Mesendoderm (in vitro differentiated cells): ENCODE measurements around the gene OR14A2.
A peak's percentile ranks its signal among the peaks of the same experiment; 100 is the strongest.
"Not testable (repeated sequence)": the region's sequence is repeated elsewhere in the genome, so short reads cannot be mapped to it uniquely, and the experiment has no call there.

Source experiments
- DNase-seq: peaks from one replicate; pipeline ENCODE4 v3.0.0; 2013
- H2AK5ac ChIP-seq: 2 replicates; pipeline ENCODE4 v1.6.1; 2013; ENCODE audit warnings: low read length, inconsistent platforms
- H2BK120ac ChIP-seq: 2 replicates; pipeline ENCODE4 v1.6.1; 2013; ENCODE audit warnings: low read depth, mild to moderate bottlenecking, low read length, moderate library complexity, mixed read lengths
- H2BK15ac ChIP-seq: replicated peaks from 2 replicates; pipeline ENCODE4 v1.6.1; 2013; ENCODE audit warnings: low read depth, mild to moderate bottlenecking, moderate library complexity
- H2BK5ac ChIP-seq: 2 replicates; pipeline ENCODE4 v1.6.1; 2013; ENCODE audit warnings: low read length, inconsistent platforms
- H3K18ac ChIP-seq: 2 replicates; pipeline ENCODE4 v1.6.1; 2013; ENCODE audit warnings: mild to moderate bottlenecking, low read length, mixed read lengths
- H3K23ac ChIP-seq: one replicate; pipeline ENCODE4 v1.6.1; 2013; ENCODE audit warnings: low read length
- H3K27ac ChIP-seq: 2 replicates; pipeline ENCODE4 v1.5.1; 2013; ENCODE audit warnings: low read depth, mild to moderate bottlenecking, inconsistent platforms, low read length, moderate library complexity
- H3K27me3 ChIP-seq: 2 replicates; pipeline ENCODE4 v1.6.1; 2013; ENCODE audit warnings: low read length, control low read depth, mild to moderate bottlenecking, inconsistent platforms; ENCODE audit not compliant: insufficient read depth, poor library complexity
- H3K36me3 ChIP-seq: 2 replicates; pipeline ENCODE4 v1.6.1; 2013; ENCODE audit warnings: low read length, inconsistent platforms; ENCODE audit not compliant: control insufficient read depth, insufficient read depth
- H3K4ac ChIP-seq: one replicate; pipeline ENCODE4 v1.6.1; 2013; ENCODE audit warnings: low read depth, mild to moderate bottlenecking, low read length, moderate library complexity
- H3K4me1 ChIP-seq: 2 replicates; pipeline ENCODE4 v1.6.1; 2013; ENCODE audit warnings: low read depth, low read length, inconsistent platforms; ENCODE audit not compliant: control insufficient read depth
- H3K4me2 ChIP-seq: 2 replicates; pipeline ENCODE4 v1.6.1; 2013; ENCODE audit warnings: low read length
- H3K4me3 ChIP-seq: 2 replicates; pipeline ENCODE4 v1.5.1; 2013; ENCODE audit warnings: mild to moderate bottlenecking, low read length
- H3K56ac ChIP-seq: one replicate; pipeline ENCODE4 v1.6.1; 2013; ENCODE audit warnings: low read length
- H3K79me1 ChIP-seq: 2 replicates; pipeline ENCODE4 v1.6.1; 2013; ENCODE audit warnings: low read length, inconsistent platforms
- H3K79me2 ChIP-seq: 2 replicates; pipeline ENCODE4 v1.6.1; 2013; ENCODE audit warnings: mild to moderate bottlenecking, low read length; ENCODE audit not compliant: control insufficient read depth, insufficient read depth
- H3K9ac ChIP-seq: 2 replicates; pipeline ENCODE4 v1.6.1; 2013; ENCODE audit warnings: low read length, inconsistent platforms
- H4K5ac ChIP-seq: one replicate; pipeline ENCODE4 v1.6.1; 2013; ENCODE audit warnings: low read length
- H4K8ac ChIP-seq: one replicate; pipeline ENCODE4 v1.6.1; 2013; ENCODE audit warnings: low read depth, mild to moderate bottlenecking, control low read depth, low read length, moderate library complexity
- WGBS: extraction: QIAGEN DNeasy Blood & Tissue Kit; methylation state at CpG from one replicate; pipeline ENCODE4 v1.1.7; 2013; ENCODE audit warnings: low lambda C conversion rate, missing lambda C conversion rate; ENCODE audit not compliant: insufficient coverage; ENCODE audit errors: extremely low coverage; 5-methylcytosine and 5-hydroxymethylcytosine counted together

OR14A2 gene

GRCh38 chr1:247721222-247721621, 26.7 kb downstream of the OR14A2 start:
- Histone ChIP-seq H3K4me1 (no peaks in the 10 kb centered on the region), H3K56ac (no peak overlapping the region), H3K36me3 (no peaks in the 10 kb centered on the region), H3K4me2 (no peak overlapping the region), H4K8ac (no peak overlapping the region), H3K27ac (no peak overlapping the region), H3K23ac (no peak overlapping the region), H2BK5ac (no peak overlapping the region), H3K9ac (no peak overlapping the region), H3K18ac (no peak overlapping the region), H4K5ac (no peak overlapping the region), H3K4ac (no peak overlapping the region), H3K79me1 (no peaks in the 10 kb centered on the region), H2BK15ac (no peak overlapping the region), H2AK5ac (no peak overlapping the region), H3K4me3 (no peak overlapping the region), H2BK120ac (no peak overlapping the region), H3K27me3 (no peaks in the 10 kb centered on the region), H3K79me2 (no peaks in the 10 kb centered on the region)
- WGBS: no CpG with 5 or more reads among the region's 4 CpGs
- no peak for DNase-seq

GRCh38 chr1:247716546-247716945, 31.4 kb downstream of the OR14A2 start, which contains the start of gene OR6F1:
Gene OR6F1 (minus strand): TSS chr1:247716646. CDS start chr1:247712755, 3,891 bp downstream.
- H4K5ac ChIP-seq: no peak within 1 kb of the TSS
- no peak within 1 kb of the TSS for H2BK120ac ChIP-seq
- H3K56ac ChIP-seq: no peak within 1 kb of the TSS
- no CpG with 5 or more reads among the region's 3 CpGs for WGBS
- no peak within 1 kb of the TSS for H3K4me3 ChIP-seq
- H3K79me2 ChIP-seq: no peaks in the 10 kb centered on the region
- no peaks in the 10 kb centered on the region for H3K4me1 ChIP-seq
- H3K4me2 ChIP-seq: no peak within 1 kb of the TSS
- no peak within 1 kb of the TSS for H4K8ac ChIP-seq
- H3K4ac ChIP-seq: no peak within 1 kb of the TSS
- no peak within 1 kb of the TSS for H3K9ac ChIP-seq
- H3K79me1 ChIP-seq: no peaks in the 10 kb centered on the region
- no peak within 1 kb of the TSS for H2AK5ac ChIP-seq
- H3K18ac ChIP-seq: no peak within 1 kb of the TSS
- no peak for DNase-seq
- no peaks in the 10 kb centered on the region for H3K27me3 ChIP-seq
- no peaks in the 10 kb centered on the region for H3K36me3 ChIP-seq
- H2BK15ac ChIP-seq: no peak within 1 kb of the TSS
- H2BK5ac ChIP-seq: no peak within 1 kb of the TSS
- H3K23ac ChIP-seq: no peak within 1 kb of the TSS
- no peak within 1 kb of the TSS for H3K27ac ChIP-seq

DNA sequence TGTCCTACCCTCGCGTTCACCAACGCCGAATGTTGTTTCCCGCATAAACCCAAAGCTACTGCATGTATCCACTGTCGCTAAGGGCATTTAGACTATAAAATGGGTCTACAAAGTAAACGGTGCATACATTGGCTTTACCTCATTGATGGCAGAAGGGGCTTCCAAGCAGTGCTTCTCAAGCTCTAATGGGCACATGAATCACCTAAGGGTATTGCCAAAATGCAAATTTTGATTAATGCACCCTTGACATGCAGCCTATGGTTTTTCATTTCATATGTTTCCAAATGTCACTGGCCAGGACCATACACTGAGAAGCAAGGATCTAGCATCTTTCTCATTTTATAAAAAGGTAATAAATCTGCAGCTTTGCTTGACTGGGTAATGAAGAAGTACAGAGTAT, 34.2 kb downstream of the OR14A2 start:
- Histone ChIP-seq H3K27me3 (no peaks in the 10 kb centered on the region), H4K5ac (no peak overlapping the region), H2BK15ac (no peak overlapping the region), H2BK120ac (no peak overlapping the region), H3K36me3 (no peaks in the 10 kb centered on the region), H3K4me1 (no peaks in the 10 kb centered on the region), H3K79me1 (no peaks in the 10 kb centered on the region), H3K4me3 (no peak overlapping the region), H3K18ac (no peak overlapping the region), H3K27ac (no peak overlapping the region), H3K4me2 (no peak overlapping the region), H3K23ac (no peak overlapping the region), H3K79me2 (no peaks in the 10 kb centered on the region), H3K9ac (no peak overlapping the region), H3K56ac (no peak overlapping the region), H2BK5ac (no peak overlapping the region), H2AK5ac (no peak overlapping the region), H3K4ac (no peak overlapping the region), H4K8ac (no peak overlapping the region)
- WGBS: no CpG with 5 or more reads among the region's 7 CpGs
- DNase-seq: no peak

GRCh38 chr1:247710681-247711080, 37.3 kb downstream of the OR14A2 start:
- H3K79me1 ChIP-seq, H3K27me3 ChIP-seq, H3K4me2 ChIP-seq, H3K4me1 ChIP-seq, H3K18ac ChIP-seq, H4K8ac ChIP-seq, H3K9ac ChIP-seq, H2BK120ac ChIP-seq, H3K79me2 ChIP-seq, H3K36me3 ChIP-seq, H2AK5ac ChIP-seq, H3K56ac ChIP-seq, H2BK5ac ChIP-seq, H3K27ac ChIP-seq, H3K4me3 ChIP-seq, DNase-seq, H3K23ac ChIP-seq, H2BK15ac ChIP-seq, H3K4ac ChIP-seq, H4K5ac ChIP-seq: not testable (repeated sequence)
- no CpG with 5 or more reads among the region's 8 CpGs for WGBS

DNA sequence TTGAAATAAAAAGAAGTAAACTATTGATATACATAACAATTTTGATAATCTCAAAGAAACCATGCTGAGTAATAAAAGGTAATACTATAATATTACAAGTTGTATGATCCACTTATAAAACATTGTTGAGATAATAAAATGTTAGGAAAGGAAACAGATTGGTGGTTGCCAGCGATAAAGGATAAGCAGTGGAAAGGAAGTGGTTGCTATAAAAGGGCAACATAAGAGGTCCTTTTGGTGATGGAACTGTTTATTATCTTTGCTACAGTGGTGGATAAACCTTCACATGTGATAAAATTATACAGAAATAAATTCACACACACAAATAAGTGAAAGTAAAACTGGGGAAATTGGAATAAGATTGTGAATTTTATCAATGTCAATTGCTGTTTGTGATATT, 46.6 kb downstream of the OR14A2 start:
- Histone ChIP-seq H3K79me2 (no peaks in the 10 kb centered on the region), H3K23ac (no peak overlapping the region), H3K4ac (no peak overlapping the region), H3K27me3 (no peaks in the 10 kb centered on the region), H2BK5ac (no peak overlapping the region), H2AK5ac (no peak overlapping the region), H4K5ac (no peak overlapping the region), H2BK15ac (no peak overlapping the region), H2BK120ac (no peak overlapping the region), H3K27ac (no peak overlapping the region), H3K36me3 (no peaks in the 10 kb centered on the region), H3K56ac (no peak overlapping the region), H3K4me3 (no peak overlapping the region), H4K8ac (no peak overlapping the region), H3K4me1 (no peaks in the 10 kb centered on the region), H3K18ac (no peak overlapping the region), H3K4me2 (no peak overlapping the region), H3K9ac (no peak overlapping the region), H3K79me1 (no peaks in the 10 kb centered on the region)
- DNase-seq: no peak
- no CpG with 5 or more reads among the region's 1 CpG for WGBS

DNA sequence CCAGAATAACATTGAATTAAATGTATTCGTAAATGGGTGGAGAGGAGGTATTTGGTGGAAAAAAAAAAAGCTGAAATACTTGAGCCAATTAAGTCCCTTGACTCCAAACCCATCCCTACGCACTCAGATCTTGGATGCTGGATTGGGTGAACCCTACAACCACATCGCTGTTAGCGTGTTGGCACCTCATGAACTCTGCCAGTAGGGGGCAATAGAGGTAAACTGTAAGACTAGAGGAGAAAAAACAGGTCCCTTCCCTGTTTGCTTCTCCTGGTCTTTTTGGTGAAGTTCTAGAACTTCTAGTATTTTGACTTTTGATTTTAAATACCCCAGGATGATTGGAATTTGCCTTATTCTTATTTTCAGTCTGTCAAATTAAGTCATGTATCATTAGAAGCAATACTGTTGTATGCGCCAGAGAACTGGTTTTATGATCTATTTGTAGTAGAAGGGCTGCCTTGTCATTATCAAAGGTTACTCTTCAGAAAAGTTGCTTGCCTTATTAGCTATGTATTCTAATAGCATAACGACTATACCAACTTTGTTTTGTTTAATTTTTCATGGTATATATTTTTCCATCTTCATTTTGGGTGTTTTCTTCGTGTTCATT, 66.5 kb downstream of the OR14A2 start:
- Histone ChIP-seq H3K9ac (no peak overlapping the region), H3K56ac (no peak overlapping the region), H3K79me2 (no peaks in the 10 kb centered on the region), H3K27ac (no peak overlapping the region), H2BK5ac (no peak overlapping the region), H3K4me1 (no peaks in the 10 kb centered on the region), H3K18ac (no peak overlapping the region), H3K79me1 (no peaks in the 10 kb centered on the region), H3K36me3 (no peaks in the 10 kb centered on the region), H3K23ac (no peak overlapping the region), H3K27me3 (no peaks in the 10 kb centered on the region), H3K4me2 (no peak overlapping the region), H3K4ac (no peak overlapping the region), H3K4me3 (no peak overlapping the region), H2AK5ac (no peak overlapping the region), H2BK15ac (no peak overlapping the region), H4K8ac (no peak overlapping the region), H4K5ac (no peak overlapping the region), H2BK120ac (no peak overlapping the region)
- WGBS: no CpG with 5 or more reads among the region's 7 CpGs
- DNase-seq: peak; percentile 87
